GM21529 (cell line): ENCODE data around the gene LILRB3.
"Not testable (repeated sequence)": the region's sequence is repeated elsewhere in the genome, so short reads cannot be mapped to it uniquely, and the experiment has no call there.

Source experiments
- ATAC-seq: cut with Tn5 transposase; IDR thresholded peaks from one replicate; pipeline ENCODE4 v1.9.1; 2021; ENCODE audit not compliant: unreplicated experiment

The LILRB3 gene

GRCh38 chr19:54243809-54244208 lies 21.0 kb upstream of the LILRB3 start:
- not testable (repeated sequence) for ATAC-seq

GRCh38 chr19:54242646-54243045 lies 19.8 kb upstream of the LILRB3 start, which contains the start of gene LILRA6:
LILRA6 (minus strand) TSS chr19:54242790.
- ATAC-seq, result not testable (repeated sequence)

GRCh38 chr19:54242234-54242633 lies 19.4 kb upstream of the LILRB3 start:
- ATAC-seq, result not testable (repeated sequence)

- not testable (repeated sequence) for ATAC-seq
Observed at GRCh38 chr19:54240372-54241336, 17.8 kb upstream of the LILRB3 start.

- not testable (repeated sequence) for ATAC-seq
Observed at GRCh38 chr19:54239491-54240371, 16.9 kb upstream of the LILRB3 start.

GRCh38 chr19:54233941-54234340 lies 11.1 kb upstream of the LILRB3 start:
- ATAC-seq, result no peak

GRCh38 chr19:54231077-54231931 lies 8.5 kb upstream of the LILRB3 start:
- ATAC-seq, result no peak

GRCh38 chr19:54230031-54230430 lies 7.2 kb upstream of the LILRB3 start:
- ATAC-seq, result no peak

GRCh38 chr19:54229146-54229545 lies 6.3 kb upstream of the LILRB3 start:
- ATAC-seq, result no peak

- not testable (repeated sequence) for ATAC-seq
Observed at GRCh38 chr19:54224619-54225018, 1.8 kb upstream of the LILRB3 start.

GRCh38 chr19:54223937-54224281 lies 1.1 kb upstream of the LILRB3 start:
- not testable (repeated sequence) for ATAC-seq

- not testable (repeated sequence) for ATAC-seq
Observed at GRCh38 chr19:54223277-54223936, 600 bp upstream of the LILRB3 start.

- ATAC-seq, result not testable (repeated sequence)
Observed at GRCh38 chr19:54221947-54222346, 860 bp downstream of the LILRB3 start.

GRCh38 chr19:54219702-54220101 lies 3.1 kb downstream of the LILRB3 start:
- not testable (repeated sequence) for ATAC-seq

GRCh38 chr19:54218960-54219661 lies 3.7 kb downstream of the LILRB3 start:
- no peak for ATAC-seq

GRCh38 chr19:54218259-54218658 lies 4.5 kb downstream of the LILRB3 start:
- ATAC-seq, result no peak

- ATAC-seq, result not testable (repeated sequence)
Observed at GRCh38 chr19:54217517-54218247, 5.1 kb downstream of the LILRB3 start.

- ATAC-seq, result no peak
Observed at GRCh38 chr19:54216869-54217268, 5.9 kb downstream of the LILRB3 start.

GRCh38 chr19:54214734-54215133 lies 8.1 kb downstream of the LILRB3 start:
- ATAC-seq, result not testable (repeated sequence)
